Embryonic facial prominence (tissue), 1 donor: ENCODE measurements around the gene WFIKKN2.
"Not testable (repeated sequence)": the region's sequence is repeated elsewhere in the genome, so short reads cannot be mapped to it uniquely, and the experiment has no call there.

Experiments
- DNase-seq: peaks from one replicate; pipeline ENCODE4 v3.0.0-alpha.2; 2016; ENCODE audit errors: extremely low spot score

Gene WFIKKN2

DNA sequence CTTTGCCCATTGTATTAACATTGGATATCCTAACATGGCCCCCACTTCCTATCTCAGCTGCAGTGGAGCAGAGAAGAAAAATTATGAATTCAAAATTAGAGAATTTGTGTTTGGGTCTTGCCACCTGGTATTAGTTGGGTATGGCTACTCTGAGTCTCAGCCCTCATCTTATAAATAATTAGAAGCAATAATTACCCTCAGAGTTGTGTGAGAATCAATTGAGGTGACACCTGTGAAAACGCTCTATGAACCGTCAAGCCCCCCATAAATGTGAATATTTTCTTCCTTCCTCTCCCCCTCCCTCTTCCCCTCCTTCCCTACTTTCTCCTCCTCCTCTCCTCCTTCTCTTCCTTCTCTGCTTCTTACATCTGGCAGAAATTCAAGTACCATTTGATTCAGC, 39.7 kb downstream of the WFIKKN2 start:
- DNase-seq: no peak

DNA sequence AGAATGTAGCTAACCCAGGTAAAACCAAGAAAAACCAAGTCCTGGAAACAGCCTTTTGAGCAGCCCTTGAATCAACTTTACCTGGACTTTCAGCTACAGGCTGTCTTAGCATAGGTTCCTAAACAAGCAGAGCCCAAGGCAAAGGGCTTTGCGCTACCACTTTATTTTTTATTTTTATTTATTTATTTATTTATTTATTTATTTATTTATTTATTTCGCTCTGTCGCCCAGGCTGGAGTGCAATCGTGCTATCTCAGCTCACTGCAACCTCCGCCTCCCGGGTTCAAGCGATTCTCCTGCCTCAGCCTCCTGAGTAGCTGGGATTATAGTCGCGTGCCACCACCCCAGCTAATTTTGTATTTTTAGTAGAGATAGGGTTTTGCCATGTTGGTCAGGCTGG, 41.7 kb downstream of the WFIKKN2 start:
- not testable (repeated sequence) for DNase-seq

DNA sequence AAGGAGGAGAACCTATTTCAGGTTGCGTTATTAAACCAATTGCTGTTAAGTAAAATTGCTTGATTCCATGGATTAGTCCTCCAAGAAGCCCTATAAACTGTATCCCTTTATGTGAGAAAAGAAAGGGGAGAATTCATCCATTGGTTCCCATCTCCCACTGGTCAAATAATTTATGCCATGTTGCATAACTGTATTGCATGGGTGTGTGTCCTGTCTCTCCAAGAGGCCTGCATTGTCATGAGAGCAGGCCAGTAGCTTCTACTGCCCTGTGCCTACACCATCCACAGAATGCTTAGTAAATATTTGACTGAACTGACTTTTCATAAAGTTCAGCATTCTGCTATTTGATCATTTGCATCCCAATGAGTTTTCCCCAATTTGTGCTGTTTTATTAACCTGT, 42.5 kb downstream of the WFIKKN2 start:
- DNase-seq: no peak

DNA sequence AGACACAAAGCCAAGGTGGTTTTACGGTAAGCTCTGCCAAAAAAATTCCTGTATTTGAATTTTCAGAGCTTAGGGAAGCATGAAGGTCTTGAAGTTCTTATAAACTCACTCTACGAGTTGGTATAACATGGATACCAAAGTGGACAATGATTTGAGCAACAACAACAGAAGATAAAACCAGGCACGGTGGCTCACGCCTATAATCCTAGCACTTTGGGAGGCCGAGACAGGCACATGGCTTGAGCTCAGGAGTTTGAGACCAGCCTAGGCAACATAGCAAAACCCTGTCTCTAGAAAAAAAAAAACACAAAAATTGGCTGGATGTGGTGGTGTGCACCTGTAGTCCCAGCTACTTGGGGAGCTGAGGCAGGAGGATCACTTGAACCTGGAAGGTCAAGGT, 43.7 kb downstream of the WFIKKN2 start:
- no peak for DNase-seq

DNA sequence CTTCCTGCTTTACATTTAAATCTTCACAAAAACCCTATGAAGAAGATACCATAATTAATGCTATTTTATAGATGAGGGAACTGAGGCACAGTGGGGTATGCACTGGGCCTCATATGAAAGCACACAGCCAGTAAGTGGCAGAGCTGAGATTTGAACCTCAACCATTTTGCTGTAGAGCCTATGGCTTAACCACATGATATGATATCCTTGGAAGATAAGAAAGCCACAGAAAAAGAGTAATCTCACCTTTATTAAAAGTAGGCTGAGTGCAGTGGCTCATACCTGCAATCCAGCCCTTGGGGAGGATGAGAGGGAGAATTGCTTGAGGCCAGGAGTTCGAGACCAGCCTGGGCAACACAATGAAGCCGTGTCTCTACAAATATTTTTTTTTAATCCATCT, 45.8 kb downstream of the WFIKKN2 start:
- no peak for DNase-seq

DNA sequence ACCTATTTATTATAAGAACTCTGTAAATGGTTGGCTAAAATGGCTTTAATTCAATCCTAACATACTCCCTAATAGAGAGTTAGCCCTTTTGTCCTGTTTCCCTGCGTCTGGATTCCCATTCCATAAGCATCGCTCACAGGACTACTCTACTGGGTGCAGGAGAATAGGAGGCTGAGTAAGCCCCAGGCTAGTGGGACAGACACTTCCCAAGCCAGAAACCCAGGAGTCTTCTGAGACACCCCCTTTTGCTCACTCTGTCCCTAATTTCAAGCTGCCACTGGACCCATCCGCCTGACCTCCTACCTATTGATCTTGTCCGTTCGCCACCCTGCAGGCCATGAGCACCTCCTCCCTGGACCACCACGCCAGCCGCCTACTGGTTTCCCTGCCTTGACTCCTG, 47.5 kb downstream of the WFIKKN2 start:
- DNase-seq: no peak

DNA sequence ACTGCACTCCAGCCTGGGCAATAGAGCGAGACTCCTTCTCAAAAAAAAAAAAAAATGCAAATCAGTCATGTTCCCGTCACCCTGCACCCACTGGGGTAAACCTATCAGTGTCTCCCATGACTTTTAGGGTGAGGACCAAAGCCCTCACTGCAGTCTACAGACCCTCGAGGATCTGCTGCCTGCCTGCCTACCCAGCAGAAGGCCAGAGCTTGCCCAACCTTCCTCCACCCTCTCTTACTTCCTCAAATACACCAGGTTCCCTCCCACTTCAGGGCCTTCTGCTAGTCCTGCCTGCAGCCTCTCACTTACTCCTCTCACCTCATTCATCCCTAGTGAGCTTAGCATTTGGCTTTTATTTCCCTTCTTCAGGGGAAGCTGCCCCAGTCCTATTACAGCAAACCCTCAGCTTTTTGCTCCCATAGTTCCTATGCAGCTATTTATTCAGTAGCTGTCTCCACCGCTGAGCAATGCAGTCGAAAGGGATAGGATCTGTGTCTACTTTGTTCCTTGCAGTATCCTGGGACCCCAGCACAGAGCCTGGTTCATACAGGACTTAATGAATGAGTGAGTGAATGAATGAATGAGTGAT, 48.6 kb downstream of the WFIKKN2 start:
- no peak for DNase-seq

DNA sequence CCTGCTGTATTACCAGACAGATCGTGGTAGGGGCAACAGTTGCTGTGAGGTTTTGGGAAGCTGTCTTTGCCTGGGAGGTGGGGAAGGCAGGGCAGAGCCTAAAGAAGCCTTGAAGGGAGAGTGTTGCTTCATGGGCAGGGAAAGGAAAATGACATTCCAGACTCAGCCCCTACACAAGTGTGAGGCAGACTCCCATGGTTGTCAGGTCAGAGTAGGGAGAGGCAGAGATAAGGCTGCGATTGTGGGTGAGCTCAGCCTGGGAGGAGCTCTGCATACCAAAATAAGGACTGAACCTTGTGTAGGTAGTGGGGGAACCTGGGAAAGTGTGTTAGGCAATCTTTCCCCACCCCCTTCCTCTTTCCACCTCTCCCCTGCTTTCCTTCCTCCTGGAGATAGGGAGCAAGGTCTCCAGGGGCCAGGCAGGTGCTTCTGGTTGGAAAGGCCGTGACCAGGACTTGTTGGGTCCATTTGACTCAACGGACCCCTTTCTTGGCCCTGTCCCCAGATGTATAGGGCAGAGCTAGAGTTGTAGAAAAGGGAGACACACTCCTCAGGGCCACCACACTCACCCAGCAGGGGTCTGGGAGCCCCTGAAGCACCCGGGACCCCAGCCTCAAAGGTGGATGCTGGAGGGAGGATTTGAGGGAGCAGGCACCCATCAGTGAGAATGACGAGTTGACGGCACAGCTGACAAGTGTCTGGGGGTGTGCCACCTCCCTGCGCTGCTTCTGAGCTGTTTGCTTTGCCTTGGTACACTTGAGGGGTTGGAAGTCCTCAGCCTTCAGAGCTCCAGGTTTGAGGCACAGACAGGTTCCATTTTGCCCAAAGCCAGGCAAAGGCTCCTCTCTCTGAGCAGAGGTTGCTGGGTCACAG, 49.3 kb downstream of the WFIKKN2 start:
- DNase-seq: no peak

DNA sequence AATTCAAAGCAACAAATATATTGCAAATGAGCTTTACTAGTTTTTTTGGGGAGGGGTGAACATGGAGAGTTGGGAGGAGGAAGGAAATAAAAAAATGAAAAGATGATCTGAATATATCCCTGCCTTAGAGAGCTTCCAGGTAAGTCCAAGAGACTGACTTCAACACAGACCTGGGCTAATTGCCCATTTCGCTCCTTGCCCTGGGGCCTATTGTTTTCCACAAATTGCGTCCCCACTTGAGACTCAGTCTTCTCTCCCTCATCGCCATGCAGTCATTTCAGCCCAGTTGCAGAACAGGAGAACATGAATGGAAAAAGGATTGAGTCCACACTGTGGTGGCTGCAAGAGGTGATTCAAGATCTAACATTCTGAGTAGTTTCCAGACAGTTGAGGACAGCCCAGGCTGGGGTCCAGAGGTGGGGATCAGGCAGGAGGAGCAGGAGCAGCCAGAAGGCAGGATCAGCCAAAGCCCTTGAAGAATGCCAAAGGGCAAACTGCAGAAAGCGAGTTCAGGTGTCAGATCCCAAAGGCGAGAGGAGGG, 52.4 kb downstream of the WFIKKN2 start:
- no peak for DNase-seq

DNA sequence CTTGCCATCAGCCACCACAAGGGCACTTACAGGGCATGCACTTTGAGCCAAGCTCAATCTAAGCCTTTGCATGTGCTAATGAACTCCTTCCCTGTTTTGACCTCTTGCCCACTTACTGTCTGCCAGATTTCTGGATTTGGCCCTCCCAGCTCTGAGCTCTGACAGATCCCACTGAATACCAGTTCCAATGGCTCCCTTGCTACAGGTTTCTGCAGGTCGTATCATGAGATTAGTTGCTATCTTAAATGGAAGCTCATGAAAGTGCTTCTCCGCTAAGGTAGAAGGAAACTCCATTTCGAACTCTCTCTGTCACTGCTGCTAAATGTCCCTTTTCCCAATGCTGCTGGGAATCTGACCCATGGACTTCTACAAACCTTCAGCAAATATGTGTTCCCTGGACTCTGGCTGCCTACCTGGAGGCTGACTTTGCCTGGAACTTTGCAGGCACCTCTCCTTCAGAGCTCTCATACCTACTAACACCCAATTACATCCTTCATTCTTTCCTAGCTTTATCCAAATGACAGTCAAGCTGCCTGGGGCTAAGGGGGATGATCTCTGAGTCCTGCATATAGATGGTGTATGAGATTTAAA, 54.2 kb downstream of the WFIKKN2 start:
- DNase-seq: no peak

DNA sequence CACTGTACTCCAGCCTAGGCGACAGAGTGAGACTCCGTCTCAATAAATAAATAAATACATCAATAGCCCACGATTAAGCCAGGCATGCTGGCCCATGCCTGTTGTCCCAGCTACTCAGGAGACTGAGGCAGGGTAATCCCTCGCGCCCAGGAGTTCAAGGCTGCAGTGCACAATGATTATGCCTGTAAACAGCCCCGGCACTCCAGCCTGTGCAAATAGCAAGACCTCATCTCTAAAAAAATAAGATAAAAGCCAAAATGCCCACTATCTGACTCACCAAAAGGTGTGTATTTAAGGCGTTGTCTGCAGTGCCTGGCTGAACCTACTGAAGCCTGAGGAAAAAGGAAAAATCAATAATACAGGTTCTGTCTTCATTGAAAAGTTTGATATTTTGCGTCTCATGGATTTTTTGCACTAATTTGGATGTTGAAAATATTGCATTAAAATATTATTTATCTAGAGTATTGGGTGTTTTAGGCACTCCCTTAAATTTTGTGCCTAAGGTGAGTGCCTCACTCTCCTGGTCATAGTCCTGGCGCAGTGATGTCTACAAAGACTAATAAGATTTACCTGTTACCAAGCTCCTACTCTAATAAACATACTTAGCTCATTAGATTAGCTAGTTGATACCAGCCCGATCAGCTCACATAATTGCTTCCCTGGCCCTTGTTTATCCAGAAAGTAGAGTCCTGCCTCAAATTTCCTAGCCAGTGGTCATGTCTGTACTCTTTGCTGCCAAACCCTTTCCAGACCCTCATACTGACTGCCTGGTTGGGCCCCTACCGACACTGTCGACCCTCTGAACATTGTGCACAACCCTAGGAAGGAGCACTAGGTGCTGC, 55.5 kb downstream of the WFIKKN2 start:
- no peak for DNase-seq

DNA sequence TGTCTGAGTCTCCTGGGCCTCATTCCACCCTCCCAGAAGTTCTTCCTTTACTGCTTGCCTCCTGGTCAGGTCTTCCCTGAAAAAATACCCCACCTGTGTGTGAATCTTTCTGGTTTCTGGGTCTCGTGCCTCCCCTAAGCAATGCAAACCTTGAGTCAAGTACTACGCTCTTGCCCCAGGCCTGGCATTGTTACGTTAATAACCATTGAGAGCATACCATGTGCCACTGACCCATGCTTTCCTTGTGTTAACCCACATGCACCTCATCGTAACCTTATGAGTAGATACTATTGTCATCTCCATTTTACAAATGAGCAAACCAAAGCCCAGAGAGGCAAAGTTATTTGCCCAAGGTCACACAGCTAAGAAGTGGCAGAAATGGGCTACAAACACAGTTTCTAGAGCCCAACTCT, 56.2 kb downstream of the WFIKKN2 start:
- no peak for DNase-seq
